DMS53 treated with DMSO at 0.1 percent for 48 hours (cell line): ENCODE results near the gene ADAMTS3.
"Not testable (repeated sequence)": the region's sequence is repeated elsewhere in the genome, so short reads cannot be mapped to it uniquely, and the experiment has no call there.

Experiments
- DNase-seq: peaks from one replicate; lab custom pipeline; 2025; ENCODE audit not compliant: unreplicated experiment; lab: John Stamatoyannopoulos, UW

ADAMTS3 gene

GRCh38 chr4:72553540-72554337 lies 15.3 kb downstream of the ADAMTS3 start:
- DNase-seq, result no peak

- no peak for DNase-seq
Observed at GRCh38 chr4:72552447-72552846, 16.6 kb downstream of the ADAMTS3 start.

GRCh38 chr4:72546456-72546855 lies 22.6 kb downstream of the ADAMTS3 start:
- DNase-seq, result no peak

- DNase-seq, result not testable (repeated sequence)
Observed at GRCh38 chr4:72540694-72541093, 28.3 kb downstream of the ADAMTS3 start.

- no peak for DNase-seq
Observed at GRCh38 chr4:72538006-72538405, 31.0 kb downstream of the ADAMTS3 start.

GRCh38 chr4:72536443-72536842 lies 32.6 kb downstream of the ADAMTS3 start:
- DNase-seq, result no peak

GRCh38 chr4:72531768-72532290 lies 37.2 kb downstream of the ADAMTS3 start:
- no peak for DNase-seq

GRCh38 chr4:72531322-72531721 lies 37.7 kb downstream of the ADAMTS3 start:
- DNase-seq, result no peak

GRCh38 chr4:72529148-72529822 lies 39.7 kb downstream of the ADAMTS3 start:
- DNase-seq, result no peak

- DNase-seq, result no peak
Observed at GRCh38 chr4:72527038-72527646, 41.9 kb downstream of the ADAMTS3 start.

GRCh38 chr4:72525938-72526337 lies 43.1 kb downstream of the ADAMTS3 start:
- DNase-seq, result no peak

GRCh38 chr4:72522440-72522839 lies 46.6 kb downstream of the ADAMTS3 start:
- DNase-seq, result no peak

GRCh38 chr4:72513227-72513626 lies 55.8 kb downstream of the ADAMTS3 start:
- no peak for DNase-seq

- no peak for DNase-seq
Observed at GRCh38 chr4:72507860-72508419, 61.1 kb downstream of the ADAMTS3 start.

GRCh38 chr4:72507167-72507566 lies 61.9 kb downstream of the ADAMTS3 start:
- no peak for DNase-seq

GRCh38 chr4:72505314-72505744 lies 63.7 kb downstream of the ADAMTS3 start:
- DNase-seq, result peak; percentile 32

- no peak for DNase-seq
Observed at GRCh38 chr4:72500214-72500613, 68.8 kb downstream of the ADAMTS3 start.

- DNase-seq, result no peak
Observed at GRCh38 chr4:72496119-72496518, 72.9 kb downstream of the ADAMTS3 start.

GRCh38 chr4:72494156-72494555 lies 74.9 kb downstream of the ADAMTS3 start:
- DNase-seq, result no peak

- peak; percentile 73 for DNase-seq
Observed at GRCh38 chr4:72489267-72489666, 79.8 kb downstream of the ADAMTS3 start.

- DNase-seq, result no peak
Observed at GRCh38 chr4:72486991-72487390, 82.0 kb downstream of the ADAMTS3 start.
